Brain microvascular endothelial cell (primary cell): ENCODE measurements around the gene PYCARD.
"Not testable (repeated sequence)": the region's sequence is repeated elsewhere in the genome, so short reads cannot be mapped to it uniquely, and the experiment has no call there.

Experiments used
- DNase-seq: peaks from one replicate; pipeline ENCODE4 v3.0.0-alpha.2; 2020
- H3K27ac ChIP-seq: fragments of 250-450 bp; sonication (Bioruptor Pico); 2 replicates; pipeline ENCODE4 v1.5.1; 2020; ENCODE audit warnings: mild to moderate bottlenecking, moderate library complexity
- H3K27me3 ChIP-seq: fragments of 250-450 bp; sonication (Bioruptor Pico); replicated peaks from 2 replicates; pipeline ENCODE4 v1.5.1; 2020; ENCODE audit warnings: mild to moderate bottlenecking
- H3K36me3 ChIP-seq: fragments of 250-450 bp; sonication (Bioruptor Pico); replicated peaks from 2 replicates; pipeline ENCODE4 v1.5.1; 2020; ENCODE audit warnings: mild to moderate bottlenecking
- H3K4me3 ChIP-seq: 2 replicates; pipeline ENCODE4 v1.5.1; 2011; ENCODE audit warnings: low read depth, mild to moderate bottlenecking, control low read depth, low read length, moderate library complexity
- in situ Hi-C: cut with HindIII; loops from 2 replicates; pipeline ENCODE4 v1.10.0; 2017; ENCODE audit warnings: low sequenced_read_pairs, low pct_ligation_motif_present
- TF ChIP-seq, protein P1 (sequence below): IDR thresholded peaks from 2 replicates; pipeline ENCODE4 v1.5.1; 2011; ENCODE audit warnings: low read depth, mild to moderate bottlenecking, moderate library complexity, low read length, control low read depth, inconsistent platforms; ENCODE audit errors: missing control alignments

Gene PYCARD

DNA sequence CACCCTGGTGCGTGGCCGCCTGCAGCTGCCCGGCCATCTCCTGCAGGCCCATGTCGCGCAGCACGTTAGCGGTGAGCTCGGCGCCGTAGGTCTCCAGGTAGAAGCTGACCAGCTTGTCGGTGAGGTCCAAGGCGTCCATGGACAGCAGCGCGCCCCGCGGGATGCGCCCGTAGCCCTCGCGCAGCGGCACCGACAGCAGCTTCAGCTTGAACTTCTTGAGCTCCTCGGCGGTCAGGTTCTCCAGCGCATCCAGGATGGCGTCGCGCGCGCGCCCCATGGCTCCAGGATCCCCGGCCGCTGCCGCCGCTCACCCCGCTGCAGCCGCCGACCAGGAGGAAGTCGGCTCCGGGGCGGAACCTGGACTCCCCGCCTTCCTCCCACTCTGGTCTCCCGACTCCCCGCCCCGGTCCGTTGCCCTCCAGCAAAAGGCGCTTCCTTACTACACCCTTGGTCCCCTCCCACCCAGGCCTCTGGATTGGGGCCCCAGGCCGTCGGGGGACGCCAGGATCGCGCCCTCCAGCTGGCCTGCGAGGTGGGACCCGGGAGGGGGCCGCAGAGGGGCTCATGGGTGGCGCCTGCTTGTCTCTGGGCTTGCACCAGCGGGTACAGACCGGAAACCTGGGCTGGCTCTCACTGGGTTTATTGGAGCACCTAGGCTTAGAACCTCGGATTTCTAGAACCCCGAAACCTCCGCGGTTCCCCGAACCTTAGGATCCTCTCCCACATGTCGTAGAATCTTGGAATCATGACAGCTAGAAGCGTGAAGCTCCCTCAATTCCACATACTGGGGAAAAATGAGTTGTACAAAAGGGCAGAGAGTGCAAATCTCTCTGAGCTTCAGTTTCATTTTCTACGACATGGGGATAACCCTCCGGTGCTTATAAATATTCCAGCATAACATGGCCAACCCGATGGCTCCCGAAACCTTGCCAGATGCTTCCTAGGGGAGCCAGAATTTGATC lies at the start of gene PYCARD:
TSS of gene PYCARD (minus strand) at position 347 of the 962 bp plus-strand sequence. CDS start at position 277, 70 bp downstream.
- H3K36me3 ChIP-seq, result peaks cover 5% of the 10 kb centered on the region
- in situ Hi-C loops, result no loop called here
- peak within 1 kb of the TSS; percentile 65 for H3K4me3 ChIP-seq
- H3K27me3 ChIP-seq, result peaks cover 1% of the 10 kb centered on the region
- no peak within 1 kb of the TSS for H3K27ac ChIP-seq
- DNase-seq, result no peak
- TF ChIP-seq, protein P1, sequence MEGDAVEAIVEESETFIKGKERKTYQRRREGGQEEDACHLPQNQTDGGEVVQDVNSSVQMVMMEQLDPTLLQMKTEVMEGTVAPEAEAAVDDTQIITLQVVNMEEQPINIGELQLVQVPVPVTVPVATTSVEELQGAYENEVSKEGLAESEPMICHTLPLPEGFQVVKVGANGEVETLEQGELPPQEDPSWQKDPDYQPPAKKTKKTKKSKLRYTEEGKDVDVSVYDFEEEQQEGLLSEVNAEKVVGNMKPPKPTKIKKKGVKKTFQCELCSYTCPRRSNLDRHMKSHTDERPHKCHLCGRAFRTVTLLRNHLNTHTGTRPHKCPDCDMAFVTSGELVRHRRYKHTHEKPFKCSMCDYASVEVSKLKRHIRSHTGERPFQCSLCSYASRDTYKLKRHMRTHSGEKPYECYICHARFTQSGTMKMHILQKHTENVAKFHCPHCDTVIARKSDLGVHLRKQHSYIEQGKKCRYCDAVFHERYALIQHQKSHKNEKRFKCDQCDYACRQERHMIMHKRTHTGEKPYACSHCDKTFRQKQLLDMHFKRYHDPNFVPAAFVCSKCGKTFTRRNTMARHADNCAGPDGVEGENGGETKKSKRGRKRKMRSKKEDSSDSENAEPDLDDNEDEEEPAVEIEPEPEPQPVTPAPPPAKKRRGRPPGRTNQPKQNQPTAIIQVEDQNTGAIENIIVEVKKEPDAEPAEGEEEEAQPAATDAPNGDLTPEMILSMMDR, result no peak

DNA sequence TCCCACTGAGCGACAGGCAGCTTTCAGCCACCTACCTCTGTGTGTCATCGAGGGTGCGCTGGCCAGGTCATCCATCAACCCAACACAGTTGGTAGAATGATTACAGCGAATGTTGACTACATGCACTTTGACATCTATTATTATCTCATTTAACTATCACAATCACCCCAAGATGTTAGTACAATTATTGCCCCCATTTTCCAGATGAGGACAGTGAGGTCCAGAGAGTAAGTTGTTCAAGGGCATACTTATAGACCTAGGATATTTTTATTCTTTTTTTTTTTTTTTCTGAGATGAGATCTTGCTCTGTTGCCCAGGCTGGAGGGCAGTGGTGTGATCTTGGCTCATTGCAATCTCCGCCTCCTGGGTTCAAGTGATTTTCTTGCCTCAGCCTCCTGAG lies 48.9 kb upstream of the PYCARD start:
- H3K27ac ChIP-seq, result no peak overlapping the region
- H3K4me3 ChIP-seq, result no peak overlapping the region
- in situ Hi-C loops, result no loop called here
- DNase-seq, result no peak
- TF ChIP-seq, protein P1, result no peak
- no peaks in the 10 kb centered on the region for H3K27me3 ChIP-seq
- H3K36me3 ChIP-seq, result no peaks in the 10 kb centered on the region

DNA sequence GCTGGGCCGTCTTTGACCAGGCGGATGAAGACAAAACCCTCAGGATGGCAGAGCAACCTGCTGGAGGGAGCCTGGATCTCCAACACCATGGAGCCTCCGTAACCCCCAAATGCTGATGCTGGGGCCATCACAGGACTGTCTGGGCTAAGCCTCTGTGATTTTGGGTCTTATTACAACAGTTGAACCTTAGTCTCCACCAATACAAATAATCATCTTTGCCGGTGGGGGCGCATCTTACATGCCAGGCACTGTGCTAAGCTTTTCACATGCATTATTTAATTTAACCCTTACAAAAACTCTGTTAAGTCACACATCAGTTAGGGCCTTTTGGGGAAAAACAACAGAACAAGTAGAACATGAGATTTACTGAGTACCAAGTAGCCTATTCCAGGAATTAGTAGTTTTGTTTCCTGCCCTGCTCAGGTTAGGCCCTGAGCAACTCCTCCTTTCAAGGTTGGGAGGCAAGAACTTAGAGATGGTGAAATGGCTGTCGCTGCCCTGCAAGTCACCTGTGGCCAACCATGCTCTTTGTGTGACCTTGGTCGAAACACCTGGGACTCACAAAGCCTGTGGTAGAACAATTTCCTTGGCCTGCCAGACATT lies 48.3 kb upstream of the PYCARD start:
- TF ChIP-seq, protein P1, result no peak
- in situ Hi-C loops, result no loop called here
- no peak for DNase-seq
- no peaks in the 10 kb centered on the region for H3K27me3 ChIP-seq
- no peak overlapping the region for H3K4me3 ChIP-seq
- H3K36me3 ChIP-seq, result no peaks in the 10 kb centered on the region
- no peak overlapping the region for H3K27ac ChIP-seq

DNA sequence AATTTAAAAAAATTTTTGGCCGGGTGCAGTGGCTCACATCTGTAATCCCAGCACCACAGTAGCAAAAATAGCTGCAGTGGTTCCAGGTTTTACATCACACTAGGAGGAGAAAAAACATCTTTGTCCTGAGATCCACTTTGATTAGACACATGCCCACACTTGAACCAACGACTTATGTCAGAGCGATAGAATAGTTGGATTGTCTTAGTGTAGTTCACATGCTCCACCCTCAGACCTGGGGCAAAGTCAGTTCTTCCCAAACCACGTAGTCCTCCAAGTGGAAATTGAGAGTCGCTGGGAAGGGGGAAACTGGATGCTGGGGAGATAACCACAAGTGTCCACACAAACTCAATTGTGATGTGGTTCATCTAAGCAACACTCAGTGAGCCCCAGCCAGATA lies 45.8 kb upstream of the PYCARD start:
- DNase-seq, result no peak
- Histone ChIP-seq H3K36me3 (no peaks in the 10 kb centered on the region), H3K27ac (no peak overlapping the region), H3K4me3 (no peak overlapping the region), H3K27me3 (no peaks in the 10 kb centered on the region)
- in situ Hi-C loops, result no loop called here
- TF ChIP-seq, protein P1, result no peak

DNA sequence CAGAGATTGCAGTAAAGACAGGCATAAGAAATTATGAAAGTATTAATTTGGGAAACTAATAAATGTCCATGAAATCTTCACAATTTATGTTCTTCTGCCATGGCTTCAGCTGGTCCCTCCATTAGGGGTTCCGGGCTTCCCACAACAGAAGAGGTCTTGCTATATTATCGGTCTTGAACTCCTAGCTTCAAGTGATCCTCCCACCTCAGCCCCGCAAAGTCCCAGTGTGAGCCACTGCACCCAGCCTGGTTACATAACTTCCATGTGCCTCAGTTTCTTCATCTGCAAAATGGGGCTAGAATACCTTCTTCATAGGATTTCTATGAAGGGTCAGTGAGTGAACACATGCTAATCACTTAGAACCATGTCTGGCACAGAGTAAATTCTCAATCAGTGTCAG lies 43.7 kb upstream of the PYCARD start:
- TF ChIP-seq, protein P1, result no peak
- H3K27me3 ChIP-seq, result no peaks in the 10 kb centered on the region
- no peak overlapping the region for H3K27ac ChIP-seq
- DNase-seq, result no peak
- H3K36me3 ChIP-seq, result no peaks in the 10 kb centered on the region
- no peak overlapping the region for H3K4me3 ChIP-seq
- in situ Hi-C loops, result no loop called here

DNA sequence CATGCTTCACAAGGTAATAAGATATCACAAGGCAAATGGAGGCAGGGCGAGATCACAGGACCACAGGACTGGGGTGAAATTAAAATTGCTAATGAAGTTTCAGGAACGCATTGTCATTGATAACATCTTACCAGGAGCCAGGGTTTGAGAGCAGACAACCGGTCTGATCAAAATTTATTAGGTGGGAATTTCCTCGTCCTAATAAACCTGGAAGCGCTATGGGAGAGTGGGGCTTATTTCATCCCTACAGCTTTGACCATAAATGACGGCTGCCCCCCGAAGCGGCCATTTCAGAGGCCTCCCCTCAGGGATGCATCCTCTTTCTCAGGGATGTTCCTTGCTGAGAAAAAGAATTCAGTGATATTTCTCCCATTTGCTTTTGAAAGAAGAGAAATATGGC lies 43.0 kb upstream of the PYCARD start:
- not testable (repeated sequence) for H3K27ac ChIP-seq

More for the DNA sequence above, 43.0 kb upstream of the PYCARD start:
- H3K27me3 ChIP-seq, H3K36me3 ChIP-seq, in situ Hi-C loops, H3K4me3 ChIP-seq, DNase-seq: not testable (repeated sequence)
